Left ventricle myocardium inferior (tissue), 1 donor: Measurements from ENCODE around the gene USP8. TPM values are rescaled to one million over a fixed set of nuclear protein-coding genes. Genes with fewer than 3 reads are reported as not detected.

Source experiments
- DNase-seq: peaks from one replicate; pipeline ENCODE4 v3.0.0-alpha.2; 2020
- H3K27ac ChIP-seq: fragments of 200-600 bp; replicated peaks from 2 replicates; pipeline ENCODE4 v1.8.0; 2021
- H3K27me3 ChIP-seq: fragments of 200-600 bp; 2 replicates; pipeline ENCODE4 v1.8.0; 2021; ENCODE audit warnings: low read depth
- H3K36me3 ChIP-seq: fragments of 200-600 bp; 2 replicates; pipeline ENCODE4 v1.8.0; 2021
- H3K4me1 ChIP-seq: fragments of 200-600 bp; 2 replicates; pipeline ENCODE4 v1.8.0; 2021
- H3K4me3 ChIP-seq: fragments of 200-600 bp; 2 replicates; pipeline ENCODE4 v1.8.0; 2021; ENCODE audit warnings: mild to moderate bottlenecking, moderate library complexity
- H3K9me3 ChIP-seq: fragments of 200-600 bp; replicated peaks from 2 replicates; pipeline ENCODE4 v1.8.0; 2021
- CTCF ChIP-seq: fragments of 200-600 bp; IDR thresholded peaks from 2 replicates; pipeline ENCODE4 v1.8.0; 2021; ENCODE audit warnings: antibody characterized with exemption, mild to moderate bottlenecking, borderline replicate concordance
- intact Hi-C: fragments of 100-400 bp; cut with micrococcal nuclease; formaldehyde crosslinking; loops from one replicate; pipeline ENCODE4 v1.11.0; 2022
- total RNA-seq: library from RNA; stranded (reverse); fragmentation: NEBNext Ultra II Directional; extraction: Animal tissue kit (Norgen Biotek cat#: 25700); gene quantifications from one replicate; pipeline ENCODE4 v1.2.1, GENCODE V29; 2021
- donor health status: DM: no; HTN: yes; CAD: no; lungs with severe emphysema.

Gene USP8
- total RNA-seq, 1 donor from 2014 or later: 43.9 TPM

- no peaks in the 10 kb centered on the region for H3K27me3 ChIP-seq
- DNase-seq: no peak
- peaks cover 4% of the 10 kb centered on the region for H3K4me1 ChIP-seq
- no peak for TF ChIP-seq CTCF
- no peaks in the 10 kb centered on the region for H3K9me3 ChIP-seq
- intact Hi-C loops: no loop called here
- no peak overlapping the region for H3K27ac ChIP-seq
- no peak overlapping the region for H3K4me3 ChIP-seq
- H3K36me3 ChIP-seq: peaks cover 91% of the 10 kb centered on the region
Observed at GRCh38 chr15:50463423-50464358, 39.5 kb downstream of the USP8 start.

GRCh38 chr15:50471072-50471471, 46.9 kb downstream of the USP8 start:
- intact Hi-C loops: no loop called here
- no peak for DNase-seq
- Histone ChIP-seq H3K9me3 (no peaks in the 10 kb centered on the region), H3K36me3 (peaks cover 96% of the 10 kb centered on the region), H3K4me1 (no peaks in the 10 kb centered on the region), H3K4me3 (no peak overlapping the region), H3K27ac (no peak overlapping the region), H3K27me3 (no peaks in the 10 kb centered on the region)
- no peak for TF ChIP-seq CTCF

- Histone ChIP-seq H3K9me3 (no peaks in the 10 kb centered on the region), H3K4me1 (no peaks in the 10 kb centered on the region), H3K4me3 (no peak overlapping the region), H3K36me3 (peaks cover 94% of the 10 kb centered on the region), H3K27me3 (no peaks in the 10 kb centered on the region), H3K27ac (no peak overlapping the region)
- no peak for TF ChIP-seq CTCF
- intact Hi-C loops: no loop called here
- no peak for DNase-seq
Observed at GRCh38 chr15:50476143-50476542, 51.9 kb downstream of the USP8 start.

- TF ChIP-seq CTCF: no peak
- no peaks in the 10 kb centered on the region for H3K9me3 ChIP-seq
- H3K27me3 ChIP-seq: no peaks in the 10 kb centered on the region
- no peak overlapping the region for H3K27ac ChIP-seq
- H3K4me3 ChIP-seq: no peak overlapping the region
- no peaks in the 10 kb centered on the region for H3K4me1 ChIP-seq
- intact Hi-C loops: no loop called here
- H3K36me3 ChIP-seq: peaks cover 94% of the 10 kb centered on the region
- DNase-seq: no peak
Observed at GRCh38 chr15:50484781-50485180, 60.6 kb downstream of the USP8 start.

GRCh38 chr15:50485389-50485788, 61.2 kb downstream of the USP8 start:
- no peak for DNase-seq
- Histone ChIP-seq H3K9me3 (no peaks in the 10 kb centered on the region), H3K4me1 (no peaks in the 10 kb centered on the region), H3K27ac (no peak overlapping the region), H3K27me3 (no peaks in the 10 kb centered on the region), H3K36me3 (peaks cover 94% of the 10 kb centered on the region), H3K4me3 (no peak overlapping the region)
- no peak for TF ChIP-seq CTCF
- intact Hi-C loops: no loop called here
